Measurements from ENCODE around the gene ACBD6.

ACBD6 gene

GRCh38 chr1:180264595-180264994, 237.8 kb downstream of the ACBD6 start:
- Histone ChIP-seq H2AFZ (ENCODE audit: low read length, unreplicated experiment) (no peak overlapping the region), H3K4me3 (ENCODE audit: low read depth, low read length) (no peak overlapping the region), H3K36me3 (ENCODE audit: insufficient read depth, low read length) (no peaks in the 10 kb centered on the region), H3K4me1 (ENCODE audit: control insufficient read depth, insufficient read depth, low read length, unreplicated experiment) (peaks cover 8% of the 10 kb centered on the region), H3K27me3 (ENCODE audit: insufficient read depth, low read length) (peaks cover 26% of the 10 kb centered on the region), H3K79me2 (ENCODE audit: control insufficient read depth, insufficient read depth, low read length, unreplicated experiment) (no peaks in the 10 kb centered on the region), H3K27ac (ENCODE audit: low read depth, low read length) (no peak overlapping the region)

DNA sequence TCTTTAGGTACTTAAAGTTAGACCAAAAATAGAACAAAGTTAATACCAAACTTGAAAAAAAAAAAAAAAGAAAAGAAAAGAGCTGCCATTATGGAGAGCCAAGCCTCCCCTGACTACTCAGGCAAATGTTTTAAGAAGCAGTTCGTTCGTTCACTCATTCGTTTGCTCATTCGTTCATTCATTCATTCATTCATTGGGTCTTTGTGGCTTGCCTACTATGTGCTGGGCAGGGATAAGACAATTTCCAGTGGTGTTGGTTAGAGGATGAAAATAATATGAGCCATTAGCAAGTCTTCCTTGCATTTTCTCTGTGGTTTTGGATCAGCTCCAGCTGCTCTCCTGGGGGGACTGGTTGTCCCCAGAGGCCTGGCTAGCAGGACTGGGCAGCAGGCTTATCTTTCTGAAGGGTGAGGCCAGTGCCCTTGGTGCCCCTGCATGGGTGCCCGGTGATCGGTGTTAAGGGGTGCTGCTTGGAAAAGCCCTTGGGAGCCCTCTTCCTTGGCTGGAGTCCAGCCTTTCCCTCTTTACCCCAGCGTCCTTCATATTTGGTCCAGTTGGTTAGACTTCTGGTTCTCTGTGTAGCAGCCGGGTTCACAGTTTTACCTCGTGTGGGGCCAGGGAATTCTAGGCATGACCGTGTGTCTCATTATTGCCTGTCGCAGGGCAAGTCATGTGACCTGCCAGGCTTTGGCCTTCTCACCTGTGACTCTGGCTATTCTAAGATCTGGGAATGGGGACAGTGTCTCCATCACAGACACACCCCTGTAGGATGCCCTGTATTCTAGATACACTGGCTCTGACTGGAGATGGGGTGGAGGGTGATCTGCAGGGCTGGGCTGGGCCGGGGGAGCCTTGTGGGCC, 239.5 kb downstream of the ACBD6 start:
- no peak overlapping the region for H2AFZ ChIP-seq (ENCODE audit: low read length, unreplicated experiment)
- peaks cover 8% of the 10 kb centered on the region for H3K4me1 ChIP-seq (ENCODE audit: control insufficient read depth, insufficient read depth, low read length, unreplicated experiment)
- H3K36me3 ChIP-seq (ENCODE audit: insufficient read depth, low read length): no peaks in the 10 kb centered on the region
- H3K4me3 ChIP-seq (ENCODE audit: low read depth, low read length): no peak overlapping the region
- no peak overlapping the region for H3K27ac ChIP-seq (ENCODE audit: low read depth, low read length)
- H3K27me3 ChIP-seq (ENCODE audit: insufficient read depth, low read length): peaks cover 36% of the 10 kb centered on the region
- no peaks in the 10 kb centered on the region for H3K79me2 ChIP-seq (ENCODE audit: control insufficient read depth, insufficient read depth, low read length, unreplicated experiment)

- Histone ChIP-seq H2AFZ (ENCODE audit: low read length, unreplicated experiment) (no peak overlapping the region), H3K27ac (ENCODE audit: low read depth, low read length) (no peak overlapping the region), H3K79me2 (ENCODE audit: control insufficient read depth, insufficient read depth, low read length, unreplicated experiment) (no peaks in the 10 kb centered on the region), H3K27me3 (ENCODE audit: insufficient read depth, low read length) (peaks cover 44% of the 10 kb centered on the region), H3K36me3 (ENCODE audit: insufficient read depth, low read length) (no peaks in the 10 kb centered on the region), H3K4me1 (ENCODE audit: control insufficient read depth, insufficient read depth, low read length, unreplicated experiment) (peaks cover 8% of the 10 kb centered on the region), H3K4me3 (ENCODE audit: low read depth, low read length) (no peak overlapping the region)
Measured at GRCh38 chr1:180261524-180262155, 240.7 kb downstream of the ACBD6 start.

DNA sequence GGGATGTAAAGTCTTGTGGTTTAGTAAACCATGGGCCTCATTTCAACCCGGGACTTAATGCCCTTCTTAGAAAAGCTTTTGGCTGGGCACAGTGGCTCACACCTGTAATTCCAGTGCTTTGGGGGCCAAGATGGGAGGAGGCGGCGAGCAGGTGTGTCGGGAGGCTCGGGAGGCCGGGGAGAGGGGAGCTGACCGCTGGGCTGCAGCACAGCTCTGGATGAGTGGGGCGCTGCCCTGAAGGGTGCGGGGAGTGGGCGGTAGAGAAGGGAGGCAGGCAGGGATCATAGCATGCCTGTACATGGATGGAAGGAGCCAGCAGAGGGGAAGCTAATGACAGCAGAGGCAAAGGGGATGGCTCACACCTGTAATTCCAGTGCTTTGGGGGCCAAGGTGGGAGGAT, 241.3 kb downstream of the ACBD6 start:
- no peak overlapping the region for H3K4me3 ChIP-seq (ENCODE audit: low read depth, low read length)

GRCh38 chr1:180260541-180260940, 241.8 kb downstream of the ACBD6 start:
- peaks cover 48% of the 10 kb centered on the region for H3K27me3 ChIP-seq (ENCODE audit: insufficient read depth, low read length)
- H3K4me1 ChIP-seq (ENCODE audit: control insufficient read depth, insufficient read depth, low read length, unreplicated experiment): peaks cover 8% of the 10 kb centered on the region
- H3K27ac ChIP-seq (ENCODE audit: low read depth, low read length): no peak overlapping the region
- H3K4me3 ChIP-seq (ENCODE audit: low read depth, low read length): no peak overlapping the region
- no peak overlapping the region for H2AFZ ChIP-seq (ENCODE audit: low read length, unreplicated experiment)
- H3K79me2 ChIP-seq (ENCODE audit: control insufficient read depth, insufficient read depth, low read length, unreplicated experiment): no peaks in the 10 kb centered on the region
- no peaks in the 10 kb centered on the region for H3K36me3 ChIP-seq (ENCODE audit: insufficient read depth, low read length)

More for the DNA sequence above, 241.3 kb downstream of the ACBD6 start:
- Histone ChIP-seq H2AFZ (ENCODE audit: low read length, unreplicated experiment) (no peak overlapping the region), H3K4me1 (ENCODE audit: control insufficient read depth, insufficient read depth, low read length, unreplicated experiment) (peaks cover 8% of the 10 kb centered on the region), H3K27me3 (ENCODE audit: insufficient read depth, low read length) (peaks cover 48% of the 10 kb centered on the region), H3K27ac (ENCODE audit: low read depth, low read length) (no peak overlapping the region), H3K36me3 (ENCODE audit: insufficient read depth, low read length) (no peaks in the 10 kb centered on the region), H3K79me2 (ENCODE audit: control insufficient read depth, insufficient read depth, low read length, unreplicated experiment) (no peaks in the 10 kb centered on the region)

DNA sequence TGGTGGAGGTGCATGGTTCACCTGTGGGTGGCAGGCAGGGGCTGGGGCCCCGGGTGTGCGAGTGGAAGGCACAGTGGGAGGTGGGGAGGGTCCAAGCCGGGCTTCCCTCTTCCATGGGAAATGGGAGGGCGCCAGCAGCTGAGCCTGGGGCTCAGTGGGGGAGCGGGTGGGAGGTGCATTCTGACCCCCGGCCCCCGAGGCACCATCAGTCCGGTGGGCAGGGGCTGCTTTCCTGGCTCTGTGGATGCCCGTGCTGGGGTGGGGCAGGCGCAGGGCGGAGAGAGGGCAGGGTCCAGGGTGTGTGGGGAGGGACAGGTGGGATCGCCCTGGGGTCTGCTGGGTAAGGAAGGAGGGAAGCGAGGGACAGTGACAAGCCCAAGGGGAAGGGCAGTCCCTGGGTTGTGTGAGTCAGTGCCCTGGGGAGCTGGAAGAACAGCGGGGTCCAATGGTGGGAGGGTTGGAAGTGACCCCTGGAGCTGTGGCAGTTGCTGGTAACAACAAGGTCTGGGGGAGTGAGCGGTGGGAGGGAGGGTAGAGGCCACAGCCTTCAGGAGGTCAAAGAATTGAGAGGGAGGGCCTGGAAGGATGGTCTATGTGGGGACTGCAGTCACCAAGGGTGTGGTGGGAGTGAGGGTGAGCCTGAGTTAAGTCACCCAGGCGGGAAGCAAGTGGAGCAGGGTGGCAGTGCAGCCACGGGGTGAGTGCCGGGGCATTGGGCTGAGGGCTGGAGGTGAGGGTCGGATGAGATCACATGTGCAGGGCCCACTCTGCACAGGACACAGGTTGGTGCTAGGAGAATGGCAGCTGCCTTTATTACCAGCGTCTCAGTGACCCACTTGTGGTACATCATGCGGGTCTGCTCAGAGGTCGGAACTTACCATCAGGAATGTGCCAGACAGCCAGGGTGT, 242.7 kb downstream of the ACBD6 start:
- Histone ChIP-seq H2AFZ (ENCODE audit: low read length, unreplicated experiment) (no peak overlapping the region), H3K27me3 (ENCODE audit: insufficient read depth, low read length) (peaks cover 43% of the 10 kb centered on the region), H3K4me3 (ENCODE audit: low read depth, low read length) (no peak overlapping the region), H3K36me3 (ENCODE audit: insufficient read depth, low read length) (no peaks in the 10 kb centered on the region), H3K4me1 (ENCODE audit: control insufficient read depth, insufficient read depth, low read length, unreplicated experiment) (peaks cover 8% of the 10 kb centered on the region), H3K27ac (ENCODE audit: low read depth, low read length) (no peak overlapping the region), H3K79me2 (ENCODE audit: control insufficient read depth, insufficient read depth, low read length, unreplicated experiment) (no peaks in the 10 kb centered on the region)

- H3K27me3 ChIP-seq (ENCODE audit: insufficient read depth, low read length): peaks cover 39% of the 10 kb centered on the region
- no peak overlapping the region for H3K27ac ChIP-seq (ENCODE audit: low read depth, low read length)
- no peak overlapping the region for H3K4me3 ChIP-seq (ENCODE audit: low read depth, low read length)
- H3K79me2 ChIP-seq (ENCODE audit: control insufficient read depth, insufficient read depth, low read length, unreplicated experiment): no peaks in the 10 kb centered on the region
- no peaks in the 10 kb centered on the region for H3K36me3 ChIP-seq (ENCODE audit: insufficient read depth, low read length)
- no peak overlapping the region for H2AFZ ChIP-seq (ENCODE audit: low read length, unreplicated experiment)
- H3K4me1 ChIP-seq (ENCODE audit: control insufficient read depth, insufficient read depth, low read length, unreplicated experiment): peaks cover 8% of the 10 kb centered on the region
Measured at GRCh38 chr1:180258935-180259334, 243.4 kb downstream of the ACBD6 start.

GRCh38 chr1:180258290-180258689, 244.1 kb downstream of the ACBD6 start:
- Histone ChIP-seq H3K36me3 (ENCODE audit: insufficient read depth, low read length) (no peaks in the 10 kb centered on the region), H3K27ac (ENCODE audit: low read depth, low read length) (no peak overlapping the region), H3K4me3 (ENCODE audit: low read depth, low read length) (no peak overlapping the region), H2AFZ (ENCODE audit: low read length, unreplicated experiment) (no peak overlapping the region), H3K79me2 (ENCODE audit: control insufficient read depth, insufficient read depth, low read length, unreplicated experiment) (no peaks in the 10 kb centered on the region), H3K27me3 (ENCODE audit: insufficient read depth, low read length) (peaks cover 39% of the 10 kb centered on the region), H3K4me1 (ENCODE audit: control insufficient read depth, insufficient read depth, low read length, unreplicated experiment) (peaks cover 8% of the 10 kb centered on the region)

GRCh38 chr1:180257486-180257885, 244.9 kb downstream of the ACBD6 start:
- H2AFZ ChIP-seq (ENCODE audit: low read length, unreplicated experiment): no peak overlapping the region
- peaks cover 3% of the 10 kb centered on the region for H3K4me1 ChIP-seq (ENCODE audit: control insufficient read depth, insufficient read depth, low read length, unreplicated experiment)
- H3K79me2 ChIP-seq (ENCODE audit: control insufficient read depth, insufficient read depth, low read length, unreplicated experiment): no peaks in the 10 kb centered on the region
- H3K27ac ChIP-seq (ENCODE audit: low read depth, low read length): no peak overlapping the region
- H3K36me3 ChIP-seq (ENCODE audit: insufficient read depth, low read length): no peaks in the 10 kb centered on the region
- H3K27me3 ChIP-seq (ENCODE audit: insufficient read depth, low read length): peaks cover 39% of the 10 kb centered on the region
- H3K4me3 ChIP-seq (ENCODE audit: low read depth, low read length): no peak overlapping the region

DNA sequence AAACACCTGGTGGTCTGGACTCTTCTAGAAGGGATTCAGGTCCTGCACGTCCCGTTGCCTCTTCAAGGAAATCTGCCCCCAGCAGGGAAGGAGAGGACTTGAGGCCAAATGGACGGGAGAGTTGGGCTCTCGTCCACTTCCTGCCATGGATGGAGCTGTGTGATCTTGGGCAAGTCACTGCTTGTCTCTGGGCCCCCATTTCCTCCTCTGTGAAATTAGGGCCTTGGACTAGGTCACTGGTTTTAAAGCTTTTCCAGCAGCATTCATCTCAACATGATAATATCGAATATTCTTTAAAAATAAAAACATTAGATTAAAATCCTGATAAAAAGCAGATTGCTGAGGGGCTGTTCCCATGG, 245.4 kb downstream of the ACBD6 start:
- H2AFZ ChIP-seq (ENCODE audit: low read length, unreplicated experiment): no peak overlapping the region
- peaks cover 35% of the 10 kb centered on the region for H3K27me3 ChIP-seq (ENCODE audit: insufficient read depth, low read length)
- H3K27ac ChIP-seq (ENCODE audit: low read depth, low read length): no peak overlapping the region

More for the DNA sequence above, 245.4 kb downstream of the ACBD6 start:
- Histone ChIP-seq H3K4me1 (ENCODE audit: control insufficient read depth, insufficient read depth, low read length, unreplicated experiment) (no peaks in the 10 kb centered on the region), H3K79me2 (ENCODE audit: control insufficient read depth, insufficient read depth, low read length, unreplicated experiment) (no peaks in the 10 kb centered on the region), H3K36me3 (ENCODE audit: insufficient read depth, low read length) (no peaks in the 10 kb centered on the region), H3K4me3 (ENCODE audit: low read depth, low read length) (no peak overlapping the region)
